ENCODE measurements around the gene RELCH.

RELCH gene

DNA sequence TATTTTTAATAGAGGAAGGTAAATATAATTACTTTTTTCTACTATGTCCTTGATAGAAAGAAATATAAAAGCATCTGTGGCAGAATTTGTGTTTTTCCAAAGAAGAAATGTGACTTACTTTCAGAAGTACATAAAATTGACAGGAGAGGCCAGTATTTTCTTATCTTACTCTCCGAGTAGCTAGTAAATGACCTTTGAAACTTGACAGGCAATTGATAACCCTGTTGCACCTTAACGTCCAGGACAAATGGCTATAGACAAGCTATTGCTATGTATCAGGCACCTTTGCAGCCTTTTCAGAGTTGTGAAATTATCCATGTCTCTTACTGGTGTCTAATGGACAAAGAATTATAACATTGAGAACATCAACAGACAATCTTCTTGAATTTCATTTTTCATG is 75.0 kb downstream of the RELCH start:
- DNase-seq (ENCODE audit: low read depth) = no peak

- no peak for DNase-seq (ENCODE audit: low read depth)
Observed at GRCh38 chr18:62264984-62265383, 77.9 kb downstream of the RELCH start.

GRCh38 chr18:62277045-62277444 is 90.0 kb downstream of the RELCH start:
- DNase-seq (ENCODE audit: low read depth) = no peak

GRCh38 chr18:62279561-62279960 is 92.5 kb downstream of the RELCH start:
- DNase-seq (ENCODE audit: low read depth) = no peak

DNA sequence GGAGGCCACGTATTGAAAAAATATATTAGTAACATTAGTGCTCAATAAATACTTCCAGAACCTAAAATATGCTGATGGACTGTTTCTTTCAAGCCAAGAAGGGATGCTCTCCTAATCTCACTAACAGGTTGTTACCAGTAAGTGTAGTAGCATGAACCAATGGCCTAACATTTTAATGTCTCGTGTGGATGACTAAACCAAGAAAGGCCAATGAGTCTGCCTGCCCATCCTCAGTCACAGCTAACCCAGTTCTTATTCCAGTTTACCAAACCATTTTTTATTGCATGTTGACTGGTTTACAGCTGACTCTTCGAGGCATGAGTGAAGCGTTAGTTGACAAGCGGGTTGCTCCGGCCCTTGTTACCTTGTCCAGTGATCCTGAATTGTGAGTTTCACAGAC is 93.0 kb downstream of the RELCH start:
- no peak for DNase-seq (ENCODE audit: low read depth)

GRCh38 chr18:62280786-62281185 is 93.7 kb downstream of the RELCH start:
- DNase-seq (ENCODE audit: low read depth) = no peak

- peak; percentile 61 for DNase-seq (ENCODE audit: low read depth)
Observed at GRCh38 chr18:62281684-62282083, 94.6 kb downstream of the RELCH start.

DNA sequence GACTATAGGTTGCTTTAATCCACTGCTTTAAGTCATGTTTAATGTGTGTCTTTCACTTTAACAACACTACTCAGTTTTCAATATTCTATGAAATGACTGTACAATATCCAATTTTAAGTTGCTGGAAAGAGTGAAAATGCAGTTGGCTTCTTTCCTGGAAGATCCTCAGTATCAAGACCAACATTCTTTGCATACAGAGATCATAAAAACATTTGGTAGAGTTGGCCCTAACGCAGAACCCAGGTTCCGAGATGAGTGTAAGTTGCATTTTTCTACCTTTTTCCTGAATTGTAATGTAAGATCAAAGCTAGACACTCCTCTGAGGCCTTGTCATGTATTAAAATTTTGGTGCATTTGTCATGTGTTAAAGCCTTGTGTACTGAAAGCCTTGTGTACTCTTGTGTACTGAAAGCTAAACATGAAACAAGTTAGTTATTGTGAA is 95.2 kb downstream of the RELCH start:
- peak; percentile 54 for DNase-seq (ENCODE audit: low read depth)

DNA sequence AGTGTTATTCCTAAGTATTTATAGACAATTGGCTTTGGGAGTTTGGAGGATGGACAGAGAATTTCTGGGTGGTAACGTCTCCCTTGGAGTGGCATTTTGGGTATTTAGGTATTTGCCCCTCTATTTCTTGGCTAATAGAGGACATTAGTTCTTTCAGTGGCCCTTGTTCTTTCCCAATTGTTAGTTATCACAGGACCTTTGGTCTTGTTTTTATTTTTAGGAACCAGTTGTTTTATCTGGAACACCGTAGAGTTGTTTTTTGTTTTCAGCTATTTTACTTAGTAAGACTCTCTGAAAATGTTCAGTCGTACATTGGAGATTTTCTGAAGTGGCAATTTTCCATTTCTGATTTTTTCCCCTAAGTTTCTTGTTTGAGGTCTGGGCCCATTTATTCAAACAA is 97.6 kb downstream of the RELCH start:
- DNase-seq (ENCODE audit: low read depth) = no peak

- DNase-seq (ENCODE audit: low read depth) = no peak
Observed at GRCh38 chr18:62285281-62285680, 98.2 kb downstream of the RELCH start.

GRCh38 chr18:62287781-62288664 is 101.0 kb downstream of the RELCH start:
- DNase-seq (ENCODE audit: low read depth) = no peak

GRCh38 chr18:62288665-62289008 is 101.6 kb downstream of the RELCH start:
- DNase-seq (ENCODE audit: low read depth) = no peak

DNA sequence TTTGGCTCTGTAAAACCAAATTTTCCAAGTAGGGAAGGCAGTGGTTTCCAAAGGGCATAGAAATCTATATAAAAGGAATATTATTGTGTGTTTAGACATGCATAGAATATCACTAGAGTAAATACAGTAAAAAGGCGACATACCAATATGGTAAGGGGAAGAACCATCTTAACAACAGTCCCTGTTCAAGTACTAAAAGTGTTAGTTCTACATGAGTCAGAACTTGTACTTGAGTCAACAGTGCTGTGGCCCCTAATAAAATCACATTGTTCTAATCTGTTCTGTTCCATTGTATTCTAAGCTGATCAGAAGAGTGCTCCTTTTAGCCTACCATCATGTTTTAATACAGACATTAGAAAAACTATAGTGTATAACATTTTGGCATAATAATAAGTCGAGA is 102.0 kb downstream of the RELCH start:
- no peak for DNase-seq (ENCODE audit: low read depth)

DNA sequence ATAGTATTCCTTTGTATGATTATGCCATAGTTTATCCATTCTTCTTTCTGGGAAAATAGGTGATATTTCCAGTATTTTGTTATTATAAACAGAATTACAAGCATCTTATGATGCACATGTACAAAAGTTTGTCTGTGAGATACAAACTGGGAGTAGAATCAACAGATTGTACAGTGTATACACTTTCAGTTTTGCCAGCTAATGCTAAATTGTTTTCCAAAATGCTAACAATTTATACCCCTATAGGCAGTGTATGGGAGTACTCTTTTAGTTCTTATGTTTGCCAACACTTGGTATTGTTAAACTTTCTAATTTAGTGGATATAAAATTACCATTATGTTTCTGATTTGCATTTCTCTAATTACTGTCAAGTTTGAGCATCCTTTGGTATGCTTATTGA is 107.0 kb downstream of the RELCH start:
- no peak for DNase-seq (ENCODE audit: low read depth)

DNA sequence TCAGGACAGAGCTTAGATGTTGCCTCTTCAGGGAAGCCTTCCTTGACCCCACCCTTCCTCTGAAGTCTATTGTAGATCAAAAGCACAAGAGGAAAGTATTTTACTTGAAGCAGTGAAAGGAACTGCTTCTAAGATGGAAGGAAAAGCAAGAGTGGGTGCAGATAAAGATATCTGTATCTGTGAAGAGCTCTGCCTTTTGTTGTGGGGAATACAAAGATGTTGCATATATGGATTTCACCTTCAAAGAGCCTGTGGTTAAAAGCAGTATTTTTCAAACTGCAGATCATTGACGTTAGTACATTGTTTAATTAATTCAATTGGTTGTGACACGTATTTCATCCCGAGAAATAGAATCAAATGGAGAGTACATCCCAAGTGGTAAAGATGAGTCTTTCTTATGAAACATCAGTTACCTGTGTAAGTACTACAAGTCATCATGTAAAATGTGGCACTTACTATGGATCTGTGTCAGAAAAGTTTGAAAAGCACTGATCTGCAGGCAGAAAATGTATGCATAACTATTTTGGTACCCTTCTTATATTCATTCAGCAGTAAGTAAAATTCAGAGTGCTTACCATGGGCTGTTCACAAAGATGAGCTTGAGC is 113.4 kb downstream of the RELCH start:
- no peak for DNase-seq (ENCODE audit: low read depth)

GRCh38 chr18:62301322-62301721 is 114.3 kb downstream of the RELCH start:
- DNase-seq (ENCODE audit: low read depth) = no peak

- no peak for DNase-seq (ENCODE audit: low read depth)
Observed at GRCh38 chr18:62312851-62313250, 125.8 kb downstream of the RELCH start.

DNA sequence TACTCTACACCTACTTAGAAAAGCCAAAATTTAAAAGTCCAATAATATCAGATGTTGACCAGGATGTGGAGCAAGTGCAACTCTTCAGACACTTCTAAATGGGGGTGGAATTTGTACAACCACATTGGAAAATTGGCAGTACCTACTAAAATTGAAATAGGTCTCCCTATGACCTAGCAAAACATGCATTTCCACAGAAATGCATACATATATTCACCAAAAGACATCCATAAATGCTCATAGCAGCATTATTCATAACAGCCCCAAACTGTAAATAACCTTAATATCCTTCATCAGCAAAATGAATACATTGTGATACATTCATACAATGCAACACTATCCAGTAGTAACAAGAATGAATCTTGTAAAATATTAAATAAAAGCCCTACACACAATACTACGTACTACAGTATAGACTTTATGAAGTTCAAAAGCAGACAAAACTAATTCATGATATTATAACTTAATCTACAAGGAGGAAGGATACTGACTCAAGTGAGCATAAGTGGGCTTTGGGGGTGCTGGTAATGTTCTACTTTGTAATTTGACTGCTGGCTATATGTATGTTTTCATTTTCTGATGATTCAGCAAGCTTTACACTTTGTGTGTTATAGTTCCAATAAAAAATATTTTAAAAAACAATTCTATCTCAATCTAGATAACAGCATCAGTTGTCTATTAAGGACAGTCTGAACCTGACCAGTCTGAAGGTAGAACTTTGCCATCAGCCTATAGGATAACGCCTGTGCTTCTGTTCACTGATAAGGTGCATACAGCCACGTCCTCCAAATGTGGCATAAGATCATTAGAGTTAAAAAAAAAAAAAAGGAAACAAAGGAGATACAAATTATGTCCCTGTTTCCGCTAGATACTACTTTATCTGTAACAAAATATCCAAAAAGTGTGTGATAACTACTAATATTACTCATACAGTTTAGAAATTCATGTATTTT is 131.4 kb downstream of the RELCH start:
- no peak for DNase-seq (ENCODE audit: low read depth)

DNA sequence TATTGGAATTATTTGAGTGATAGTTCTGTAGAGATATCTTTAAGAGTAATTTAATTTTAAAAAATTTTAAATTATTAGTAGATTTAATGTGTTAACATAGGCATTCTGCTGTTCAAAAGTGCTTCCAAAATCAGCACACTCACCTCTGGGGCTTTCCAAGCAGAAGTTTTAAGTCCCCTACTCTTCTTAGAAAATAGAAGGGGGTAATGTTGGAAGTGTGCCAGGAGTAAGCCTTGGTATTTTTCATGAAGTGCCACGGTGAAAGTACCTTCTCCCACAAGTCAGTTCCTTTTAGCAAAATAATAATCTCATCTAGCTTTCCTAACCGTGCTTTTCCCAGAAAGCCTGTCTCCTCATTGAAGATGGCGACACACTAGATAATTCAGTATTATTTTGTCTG is 134.1 kb downstream of the RELCH start:
- DNase-seq (ENCODE audit: low read depth) = no peak

DNA sequence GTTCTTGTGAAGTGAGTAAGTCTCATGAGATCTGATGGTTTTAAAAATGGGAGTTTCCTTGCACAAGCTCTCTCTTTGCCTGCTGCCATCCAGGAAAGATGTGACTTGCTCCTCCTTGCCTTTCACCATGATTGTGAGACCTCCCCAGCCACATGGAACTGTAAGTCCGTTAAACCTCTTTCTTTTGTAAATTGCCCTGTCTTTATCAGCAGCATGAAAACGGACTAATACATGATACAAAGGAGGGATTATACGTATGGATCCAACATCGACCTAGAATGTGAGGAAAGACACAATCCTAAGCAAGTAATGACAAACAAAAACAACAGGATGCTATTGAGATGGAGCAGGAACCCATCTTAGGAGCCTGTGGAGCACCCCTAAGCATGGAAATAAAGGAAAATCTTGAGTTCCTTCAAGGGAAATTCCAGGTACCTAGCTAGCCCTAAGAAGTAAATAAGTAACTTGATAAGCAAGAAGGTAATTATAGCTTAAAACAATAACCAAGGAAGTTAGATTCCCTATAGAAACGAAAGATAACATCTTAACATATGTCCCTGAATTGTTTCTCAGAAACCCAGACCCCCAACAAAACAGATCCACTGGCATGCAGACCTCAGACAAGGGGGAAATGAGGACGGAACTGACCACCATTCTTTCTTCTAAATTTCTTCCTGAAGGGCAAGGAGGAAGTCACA is 136.6 kb downstream of the RELCH start:
- no peak for DNase-seq (ENCODE audit: low read depth)

DNA sequence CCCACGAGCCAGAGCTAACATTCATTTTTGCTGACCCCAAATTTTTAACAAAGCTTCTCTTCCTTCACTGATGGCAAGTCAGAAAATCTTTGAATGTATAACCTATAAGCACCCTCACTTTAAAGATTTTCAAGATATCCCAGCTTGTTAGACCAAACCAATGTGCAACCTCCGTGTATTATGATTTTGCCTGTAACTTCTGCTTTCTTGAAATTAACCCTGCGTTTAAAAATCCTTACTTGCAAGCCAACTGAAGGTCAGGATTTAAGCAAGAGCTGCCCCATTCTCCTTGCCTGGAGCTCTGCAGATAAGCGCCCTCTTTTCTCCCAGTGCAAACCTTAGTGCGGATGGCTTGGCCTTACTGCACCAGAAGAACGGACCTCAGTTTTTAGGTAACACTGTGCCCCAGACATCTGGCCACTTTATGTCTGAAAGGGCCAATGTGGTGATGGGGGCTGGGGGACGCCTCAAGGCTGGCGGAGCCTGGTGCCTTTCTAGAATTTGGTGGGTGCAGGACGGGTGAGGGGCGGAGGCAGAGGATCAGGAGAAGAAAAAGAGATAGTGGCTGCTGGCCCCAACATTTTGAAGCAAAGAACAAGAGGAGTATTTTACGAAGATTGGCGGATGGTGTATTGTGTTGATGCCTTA is 137.2 kb downstream of the RELCH start:
- DNase-seq (ENCODE audit: low read depth) = no peak

Data from GM04503 (cell line).